HT1080 (cell line): ENCODE data around the gene HS6ST2. TPM values are rescaled to one million over a fixed set of nuclear protein-coding genes. Genes with fewer than 3 reads are reported as not detected.

Experiments used
- DNase-seq: peaks from one replicate; pipeline ENCODE4 v3.0.0-alpha.2; 2015; ENCODE audit warnings: low read depth
- total RNA-seq: library from RNA; depleted of rRNA; stranded (reverse); fragments of >200 nt; shearing (Covaris generic); gene quantifications from 2 replicates; pipeline ENCODE4 v1.2.3, GENCODE V29; 2014

The HS6ST2 gene
- total RNA-seq, 1 experiment from 2014 or later: 0.71 TPM

GRCh38 chrX:132744470-132744869 is 214.0 kb downstream of the HS6ST2 start:
- DNase-seq: no peak

GRCh38 chrX:132743086-132743485 is 215.3 kb downstream of the HS6ST2 start:
- no peak for DNase-seq

- DNase-seq: no peak
Observed at GRCh38 chrX:132742246-132742645, 216.2 kb downstream of the HS6ST2 start.

GRCh38 chrX:132741689-132742088 is 216.7 kb downstream of the HS6ST2 start:
- DNase-seq: peak; percentile 32

- DNase-seq: no peak
Observed at GRCh38 chrX:132740316-132741123, 217.9 kb downstream of the HS6ST2 start.

- DNase-seq: no peak
Observed at GRCh38 chrX:132738951-132739350, 219.5 kb downstream of the HS6ST2 start.

- peak; percentile 72 for DNase-seq
Observed at GRCh38 chrX:132737743-132738142, 220.7 kb downstream of the HS6ST2 start.

- DNase-seq: no peak
Observed at GRCh38 chrX:132732236-132732635, 226.2 kb downstream of the HS6ST2 start.

- no peak for DNase-seq
Observed at GRCh38 chrX:132730726-132731125, 227.7 kb downstream of the HS6ST2 start.

GRCh38 chrX:132730266-132730665 is 228.2 kb downstream of the HS6ST2 start:
- DNase-seq: no peak

GRCh38 chrX:132728296-132728695 is 230.1 kb downstream of the HS6ST2 start:
- DNase-seq: no peak

GRCh38 chrX:132718431-132718958 is 239.9 kb downstream of the HS6ST2 start:
- DNase-seq: no peak

GRCh38 chrX:132716006-132716405 is 242.4 kb downstream of the HS6ST2 start:
- no peak for DNase-seq

GRCh38 chrX:132714913-132715312 is 243.5 kb downstream of the HS6ST2 start:
- DNase-seq: no peak

GRCh38 chrX:132712350-132712749 is 246.1 kb downstream of the HS6ST2 start:
- DNase-seq: no peak

- DNase-seq: peak; percentile 39
Observed at GRCh38 chrX:132710656-132711155, 247.7 kb downstream of the HS6ST2 start.

- DNase-seq: no peak
Observed at GRCh38 chrX:132708529-132708928, 249.9 kb downstream of the HS6ST2 start.

GRCh38 chrX:132704769-132705168 is 253.7 kb downstream of the HS6ST2 start:
- no peak for DNase-seq

- no peak for DNase-seq
Observed at GRCh38 chrX:132694382-132694781, 264.0 kb downstream of the HS6ST2 start.

GRCh38 chrX:132692526-132692925 is 265.9 kb downstream of the HS6ST2 start:
- DNase-seq: no peak

- peak; percentile 20 for DNase-seq
Observed at GRCh38 chrX:132692066-132692465, 266.4 kb downstream of the HS6ST2 start.

GRCh38 chrX:132689612-132690563 is 268.5 kb downstream of the HS6ST2 start:
- no peak for DNase-seq
